ENCODE data around the gene ZDHHC14.

- TF ChIP-seq ZFP30 (CRISPR knock-in tag; IDR thresholded peaks at IDR 0.05): no peak
- TF ChIP-seq ESRRG (CRISPR knock-in tag; IDR thresholded peaks at IDR 0.05): no peak
- no peak for TF ChIP-seq BACH2 (CRISPR knock-in tag; IDR thresholded peaks at IDR 0.05; ENCODE audit: borderline replicate concordance)
Measured at GRCh38 chr6:157547112-157547511, 166.1 kb downstream of the ZDHHC14 start.

All from SK-N-SH treated with all-trans-retinoic acid at 6 μM for 48 hours (cell line).